Mesenchymal stem cell (in vitro differentiated cells and primary cell): ENCODE data around the gene NUDT22.

Source experiments
- DNase-seq: peaks from one replicate; pipeline ENCODE4 v3.0.0-alpha.2; 2013
- H2AFZ ChIP-seq: one replicate; pipeline ENCODE4 v1.6.1; 2013; ENCODE audit warnings: low read depth, mild to moderate bottlenecking, control low read depth, inconsistent platforms, low read length, moderate library complexity
- H2AK5ac ChIP-seq: 2 replicates; pipeline ENCODE4 v1.6.1; 2013; ENCODE audit warnings: low read length, moderate library complexity, mild to moderate bottlenecking, inconsistent platforms; ENCODE audit not compliant: severe bottlenecking
- H2BK120ac ChIP-seq: one replicate; pipeline ENCODE4 v1.6.1; 2013; ENCODE audit warnings: low read depth, mild to moderate bottlenecking, inconsistent platforms, low read length, moderate library complexity
- H2BK12ac ChIP-seq, 2 experiments: one replicate each; pipeline ENCODE4 v1.6.1; 2013; ENCODE audit warnings: inconsistent platforms in 2 of 2, low read length in 2 of 2, mild to moderate bottlenecking in 2 of 2, moderate library complexity in 2 of 2, control low read depth in 1 of 2
- H2BK15ac ChIP-seq: one replicate; pipeline ENCODE4 v1.6.1; 2013; ENCODE audit warnings: mild to moderate bottlenecking, low read depth, inconsistent platforms; ENCODE audit not compliant: poor library complexity, severe bottlenecking
- H2BK5ac ChIP-seq: 2 replicates; pipeline ENCODE4 v1.6.1; 2013; ENCODE audit warnings: low read depth, mild to moderate bottlenecking, low read length, control low read depth, inconsistent platforms; ENCODE audit not compliant: poor library complexity, severe bottlenecking
- H3K14ac ChIP-seq, 2 experiments: one replicate each; pipeline ENCODE4 v1.6.1; 2013; ENCODE audit warnings: inconsistent platforms in 2 of 2, low read length in 2 of 2, control low read depth in 1 of 2, mild to moderate bottlenecking in 1 of 2, moderate library complexity in 1 of 2
- H3K18ac ChIP-seq, 2 experiments: one replicate each; pipeline ENCODE4 v1.6.1; 2013; ENCODE audit warnings: inconsistent platforms in 2 of 2, low read length in 2 of 2, control low read depth in 1 of 2, low read depth in 1 of 2, mild to moderate bottlenecking in 1 of 2
- H3K23ac ChIP-seq, 2 experiments: one replicate each; pipeline ENCODE4 v1.6.1; 2013; ENCODE audit warnings: inconsistent platforms in 2 of 2, low read length in 2 of 2, mild to moderate bottlenecking in 2 of 2, moderate library complexity in 2 of 2, control low read depth in 1 of 2
- H3K27ac ChIP-seq: 2 replicates; pipeline ENCODE4 v1.5.1; 2013; ENCODE audit warnings: mild to moderate bottlenecking, moderate library complexity, low read length, control low read depth, inconsistent platforms; ENCODE audit not compliant: poor library complexity, severe bottlenecking
- H3K27me3 ChIP-seq, 2 experiments: 2 replicates each; pipeline versions ENCODE4 v1.6.1 to v1.7.0; 2013; ENCODE audit warnings: low read length in 2 of 2, mild to moderate bottlenecking in 2 of 2, moderate library complexity in 2 of 2, control low read depth in 1 of 2, inconsistent platforms in 1 of 2; ENCODE audit not compliant: control insufficient read depth in 1 of 2, insufficient read depth in 1 of 2
- H3K36me3 ChIP-seq, 2 experiments: 2 replicates each; pipeline versions ENCODE4 v1.6.1 to v1.7.0; 2013; ENCODE audit warnings: low read length in 2 of 2, control low read depth in 1 of 2, inconsistent platforms in 1 of 2, low read depth in 1 of 2, mild to moderate bottlenecking in 1 of 2; ENCODE audit not compliant: insufficient read depth in 2 of 2, control insufficient read depth in 1 of 2
- H3K4ac ChIP-seq, 2 experiments: one replicate each; pipeline ENCODE4 v1.6.1; 2013; ENCODE audit warnings: inconsistent platforms in 2 of 2, low read length in 2 of 2, mild to moderate bottlenecking in 2 of 2, moderate library complexity in 2 of 2, control low read depth in 1 of 2, low read depth in 1 of 2
- H3K4me1 ChIP-seq: 2 replicates; pipeline ENCODE4 v1.6.1; 2013; ENCODE audit warnings: low read depth, low read length, control low read depth; ENCODE audit not compliant: control insufficient read depth, insufficient read depth
- H3K4me2 ChIP-seq: 2 replicates; pipeline ENCODE4 v1.6.1; 2013; ENCODE audit warnings: low read length, mild to moderate bottlenecking, inconsistent platforms; ENCODE audit not compliant: poor library complexity, severe bottlenecking
- H3K4me3 ChIP-seq, 2 experiments: 2 replicates each; pipeline versions ENCODE4 v1.5.1 to v1.7.0; 2013; ENCODE audit warnings: low read length in 2 of 2, mild to moderate bottlenecking in 2 of 2, control low read depth in 1 of 2, low read depth in 1 of 2; ENCODE audit not compliant: insufficient read depth in 1 of 2
- H3K79me1 ChIP-seq: replicated peaks from 2 replicates; pipeline ENCODE4 v1.6.1; 2013; ENCODE audit warnings: mild to moderate bottlenecking, control low read depth, low read length, inconsistent platforms; ENCODE audit not compliant: poor library complexity, severe bottlenecking
- H3K9ac ChIP-seq: 2 replicates; pipeline ENCODE4 v1.7.0; 2013; ENCODE audit warnings: mild to moderate bottlenecking, low read length, moderate library complexity
- H3K9me3 ChIP-seq: 2 replicates; pipeline ENCODE4 v1.7.0; 2013; ENCODE audit warnings: mild to moderate bottlenecking, low read length; ENCODE audit not compliant: control insufficient read depth
- H4K8ac ChIP-seq: one replicate; pipeline ENCODE4 v1.6.1; 2013; ENCODE audit warnings: inconsistent platforms, mild to moderate bottlenecking, low read length, moderate library complexity
- H4K91ac ChIP-seq: one replicate; pipeline ENCODE4 v1.6.1; 2013; ENCODE audit warnings: mild to moderate bottlenecking, low read length, inconsistent platforms
- WGBS: methylation state at CpG from one replicate; pipeline ENCODE4 v1.1.7; 2013; ENCODE audit warnings: mixed read lengths; 5-methylcytosine and 5-hydroxymethylcytosine counted together

The NUDT22 gene

GRCh38 chr11:64204080-64204440 lies 22.0 kb upstream of the NUDT22 start:
- Histone ChIP-seq H2AK5ac (no peak overlapping the region), H3K27me3 (no peaks in the 10 kb centered on the region), H4K8ac (no peak overlapping the region), H3K36me3 (peaks cover 64 to 73% of the 10 kb centered on the region in 2 experiments), H2BK120ac (peak overlapping the region; percentile 23), H2BK5ac (no peak overlapping the region), H3K9me3 (no peaks in the 10 kb centered on the region), H3K4me2 (no peak overlapping the region), H3K4me3 (no peak overlapping the region), H3K79me1 (peaks cover 14% of the 10 kb centered on the region), H2BK15ac (no peak overlapping the region), H3K4ac (no peak overlapping the region), H2BK12ac (no peak overlapping the region), H3K18ac (no peak overlapping the region), H3K14ac (no peak overlapping the region), H3K9ac (no peak overlapping the region), H3K23ac (no peak overlapping the region), H3K4me1 (peaks cover 31% of the 10 kb centered on the region), H3K27ac (no peak overlapping the region), H4K91ac (no peak overlapping the region), H2AFZ (no peak overlapping the region)
- 96% methylated on average over 16 of the region's 16 CpGs for WGBS
- DNase-seq, result no peak

- no peak overlapping the region for H2AK5ac ChIP-seq
- peak; percentile 92 for DNase-seq
- H3K79me1 ChIP-seq, result peaks cover 14% of the 10 kb centered on the region
- H3K23ac ChIP-seq, result no peak overlapping the region
- H2BK15ac ChIP-seq, result no peak overlapping the region
- peaks cover 64 to 70% of the 10 kb centered on the region in 2 experiments for H3K36me3 ChIP-seq
- no peak overlapping the region for H3K9ac ChIP-seq
- no peak overlapping the region for H3K27ac ChIP-seq
- H3K14ac ChIP-seq, result no peak overlapping the region
- no peak overlapping the region for H2BK12ac ChIP-seq
- H2BK5ac ChIP-seq, result no peak overlapping the region
- H2BK120ac ChIP-seq, result peak overlapping the region; percentile 23
- H3K4ac ChIP-seq, result no peak overlapping the region
- no peak overlapping the region for H4K91ac ChIP-seq
- H2AFZ ChIP-seq, result no peak overlapping the region
- H3K27me3 ChIP-seq, result no peaks in the 10 kb centered on the region
- WGBS, result 67% methylated on average over 6 of the region's 7 CpGs
- no peak overlapping the region for H4K8ac ChIP-seq
- no peak overlapping the region for H3K4me3 ChIP-seq
- no peak overlapping the region for H3K4me2 ChIP-seq
- no peaks in the 10 kb centered on the region for H3K9me3 ChIP-seq
- H3K18ac ChIP-seq, result no peak overlapping the region
- peaks cover 31% of the 10 kb centered on the region for H3K4me1 ChIP-seq
Measured at GRCh38 chr11:64204464-64204989, 21.5 kb upstream of the NUDT22 start.

- H4K8ac ChIP-seq, result peak within 1 kb of the TSS; percentile 98
- H3K23ac ChIP-seq, result no peak within 1 kb of the TSS
- peak within 1 kb of the TSS; percentile 62 for H3K27ac ChIP-seq
- peak within 1 kb of the TSS; percentile 62 for H2AK5ac ChIP-seq
- no peak within 1 kb of the TSS for H2BK5ac ChIP-seq
- peak within 1 kb of the TSS; percentile 8 to 75 for H2BK12ac ChIP-seq
- H3K27me3 ChIP-seq, result no peaks in the 10 kb centered on the region
- H3K18ac ChIP-seq, result peak within 1 kb of the TSS; percentile 85 to 97
- no peak within 1 kb of the TSS for H2AFZ ChIP-seq
- no peak for DNase-seq
- peak within 1 kb of the TSS in 1 of 2 experiments; percentile 35 for H3K14ac ChIP-seq
- H4K91ac ChIP-seq, result peak within 1 kb of the TSS; percentile 97
- H3K79me1 ChIP-seq, result peaks cover 12% of the 10 kb centered on the region
- H2BK15ac ChIP-seq, result peak within 1 kb of the TSS; percentile 87
- H3K4me1 ChIP-seq, result peaks cover 31% of the 10 kb centered on the region
- H3K9ac ChIP-seq, result peak within 1 kb of the TSS; percentile 70
- no peak within 1 kb of the TSS for H3K4me2 ChIP-seq
- H2BK120ac ChIP-seq, result peak within 1 kb of the TSS; percentile 64
- peaks cover 47 to 69% of the 10 kb centered on the region in 2 experiments for H3K36me3 ChIP-seq
- 94% methylated on average over 27 of the region's 27 CpGs for WGBS
- H3K4me3 ChIP-seq, result peak within 1 kb of the TSS in 1 of 2 experiments; percentile 65
- H3K4ac ChIP-seq, result peak within 1 kb of the TSS; percentile 56 to 66
- no peaks in the 10 kb centered on the region for H3K9me3 ChIP-seq
Measured at GRCh38 chr11:64206457-64207255, 19.4 kb upstream of the NUDT22 start, which contains the start of gene FERMT3. TSS of gene FERMT3 (plus strand) at chr11:64206721. CDS start at chr11:64207365, 644 bp downstream.
